GM23338 (cell line): ENCODE results near the gene HUS1. TPM values are rescaled to one million over a fixed set of nuclear protein-coding genes. Genes with fewer than 3 reads are reported as not detected.
A peak's percentile ranks its signal among the peaks of the same experiment; 100 is the strongest.

Source experiments
- ATAC-seq: fragments of 200-7000 bp; cut with Tn5 transposase; 3 replicates; pipeline ENCODE4 v1.9.1; 2020
- DNase-seq: peaks from one replicate; pipeline ENCODE4 v3.0.0-alpha.2; 2015; ENCODE audit warnings: low spot score
- H2AFZ ChIP-seq: fragments of 200-600 bp; sonication (generic); 2 replicates; pipeline ENCODE4 v1.8.0; 2016; ENCODE audit warnings: antibody characterized with exemption, mild to moderate bottlenecking, moderate library complexity
- H3F3A ChIP-seq: fragments of 200-600 bp; sonication (generic); replicated peaks from 2 replicates; pipeline ENCODE4 v1.8.0; 2017; ENCODE audit warnings: antibody characterized with exemption, mixed run types, low read depth
- H3K27ac ChIP-seq: fragments of 200-600 bp; sonication (generic); 2 replicates; pipeline ENCODE4 v1.6.1; 2016; ENCODE audit warnings: low read depth
- H3K27me3 ChIP-seq: fragments of 200-600 bp; sonication (generic); 2 replicates; pipeline ENCODE4 v1.8.0; 2016; ENCODE audit warnings: mild to moderate bottlenecking, mixed run types, moderate library complexity; ENCODE audit not compliant: insufficient read depth
- H3K36me3 ChIP-seq: fragments of 200-600 bp; sonication (generic); 2 replicates; pipeline ENCODE4 v1.8.0; 2016; ENCODE audit warnings: mild to moderate bottlenecking; ENCODE audit not compliant: insufficient read depth
- H3K4me1 ChIP-seq: fragments of 200-600 bp; sonication (generic); 2 replicates; pipeline ENCODE4 v1.8.0; 2016; ENCODE audit warnings: mild to moderate bottlenecking, moderate library complexity; ENCODE audit not compliant: insufficient read depth
- H3K4me2 ChIP-seq: fragments of 200-600 bp; sonication (generic); 2 replicates; pipeline ENCODE4 v1.7.1; 2017; ENCODE audit warnings: mixed run types
- H3K4me3 ChIP-seq: fragments of 200-600 bp; sonication (generic); 2 replicates; pipeline ENCODE4 v1.6.1; 2016; ENCODE audit warnings: mixed run types
- H3K79me2 ChIP-seq: fragments of 200-600 bp; sonication (generic); replicated peaks from 2 replicates; pipeline ENCODE4 v1.8.0; 2017; ENCODE audit warnings: mild to moderate bottlenecking; ENCODE audit not compliant: insufficient read depth
- H3K9me2 ChIP-seq: fragments of 200-600 bp; sonication (generic); 2 replicates; pipeline ENCODE4 v1.8.0; 2017; ENCODE audit not compliant: insufficient read depth
- H4K20me1 ChIP-seq: fragments of 200-600 bp; sonication (generic); replicated peaks from 2 replicates; pipeline ENCODE4 v1.8.0; 2017; ENCODE audit warnings: mild to moderate bottlenecking; ENCODE audit not compliant: insufficient read depth
- H3K27ac Mint-ChIP-seq: 2 replicates; pipeline ENCODE4 v1.8.0; 2020; ENCODE audit warnings: inconsistent platforms, mild to moderate bottlenecking, moderate library complexity, mixed read lengths
- H3K27me3 Mint-ChIP-seq: 3 replicates; pipeline ENCODE4 v1.8.0; 2022; ENCODE audit warnings: low read depth, mild to moderate bottlenecking, moderate library complexity, mixed read lengths, inconsistent platforms; ENCODE audit not compliant: insufficient read depth, poor library complexity
- H3K36me3 Mint-ChIP-seq: 3 replicates; pipeline ENCODE4 v1.8.0; 2021; ENCODE audit warnings: low read depth, mild to moderate bottlenecking, inconsistent platforms, moderate library complexity, mixed read lengths
- H3K4me1 Mint-ChIP-seq: 3 replicates; pipeline ENCODE4 v1.8.0; 2020; ENCODE audit warnings: mild to moderate bottlenecking, inconsistent platforms, mixed read lengths
- H3K4me3 Mint-ChIP-seq: 3 replicates; pipeline ENCODE4 v1.8.0; 2021; ENCODE audit warnings: moderate library complexity, mild to moderate bottlenecking, inconsistent platforms, mixed read lengths
- H3K9me3 Mint-ChIP-seq: 3 replicates; pipeline ENCODE4 v1.8.0; 2020; ENCODE audit warnings: moderate library complexity, mild to moderate bottlenecking, inconsistent platforms, mixed read lengths
- CREB1 ChIP-seq: fragments of 250-450 bp; sonication (Bioruptor Pico); IDR thresholded peaks from 2 replicates; pipeline ENCODE4 v1.5.0; 2020; ENCODE audit warnings: low read depth, mild to moderate bottlenecking, moderate library complexity
- CTCF ChIP-seq, 2 experiments: fragments of 200-600 bp in 1 of 2; sonication (generic) in 1 of 2; conservative IDR thresholded peaks; 2 replicates each; pipeline versions ENCODE4 v1.5.1 to v1.6.1; 2016 to 2017; ENCODE audit warnings: antibody characterized with exemption in 2 of 2, low read depth in 2 of 2, mild to moderate bottlenecking in 2 of 2, moderate library complexity in 1 of 2
- ETS1 ChIP-seq: IDR thresholded peaks from 2 replicates; pipeline ENCODE4 v1.6.1; 2016; ENCODE audit warnings: antibody characterized with exemption
- EZH2 ChIP-seq: fragments of 200-600 bp; sonication (generic); IDR thresholded peaks from one replicate; pipeline ENCODE4 v1.8.0; 2017; ENCODE audit warnings: antibody characterized with exemption, mild to moderate bottlenecking, low read depth; ENCODE audit not compliant: unreplicated experiment
- EZH2phosphoT487 ChIP-seq: fragments of 200-600 bp; sonication (generic); IDR thresholded peaks from one replicate; pipeline ENCODE4 v1.8.1; 2018; ENCODE audit warnings: antibody characterized with exemption; ENCODE audit not compliant: unreplicated experiment
- JUNB ChIP-seq: IDR thresholded peaks from one replicate; pipeline ENCODE4 v1.6.1; 2016; ENCODE audit warnings: antibody characterized with exemption; ENCODE audit not compliant: unreplicated experiment
- NANOG ChIP-seq: IDR thresholded peaks from 2 replicates; pipeline ENCODE4 v1.6.1; 2016; ENCODE audit warnings: antibody characterized with exemption, borderline replicate concordance
- POLR2AphosphoS5 ChIP-seq: IDR thresholded peaks from 2 replicates; pipeline ENCODE4 v1.6.1; 2016; ENCODE audit warnings: antibody characterized with exemption, low read depth
- STAT1 ChIP-seq: IDR thresholded peaks from one replicate; pipeline ENCODE4 v1.6.1; 2016; ENCODE audit warnings: antibody characterized with exemption; ENCODE audit not compliant: unreplicated experiment
- ZNF114 ChIP-seq: fragments of 250-450 bp; sonication (Bioruptor Pico); IDR thresholded peaks from 2 replicates; pipeline ENCODE4 v1.5.0; 2020; ENCODE audit warnings: mild to moderate bottlenecking, moderate library complexity
- ZNF331 ChIP-seq: fragments of 250-450 bp; sonication (Bioruptor Pico); IDR thresholded peaks from 2 replicates; pipeline ENCODE4 v1.5.0; 2020; ENCODE audit warnings: low read depth, mild to moderate bottlenecking, moderate library complexity
- ZNF462 ChIP-seq: fragments of 250-450 bp; sonication (Bioruptor Pico); IDR thresholded peaks from 2 replicates; pipeline ENCODE4 v1.5.0; 2020; ENCODE audit warnings: mild to moderate bottlenecking, moderate library complexity
- polyA plus RNA-seq: library from polyadenylated mRNA; unstranded; fragments of >200 nt; fragmentation: Nextera tagmentation; extraction: Ambion mirVana; gene quantifications from 2 replicates; pipeline ENCODE4 v1.2.1, GENCODE V29; 2016
- total RNA-seq: library from RNA; depleted of rRNA; stranded (reverse); fragments of >200 nt; shearing (Covaris generic); gene quantifications from 2 replicates; pipeline ENCODE4 v1.2.3, GENCODE V29; 2014
- TF ChIP-seq, protein P1 (sequence below): IDR thresholded peaks from one replicate; pipeline ENCODE4 v1.6.1; 2018; ENCODE audit warnings: antibody characterized with exemption; ENCODE audit not compliant: unreplicated experiment

HUS1 gene
- total and polyA plus RNA-seq, 2 experiments from 2014 or later = 14.9 to 29.7 TPM

DNA sequence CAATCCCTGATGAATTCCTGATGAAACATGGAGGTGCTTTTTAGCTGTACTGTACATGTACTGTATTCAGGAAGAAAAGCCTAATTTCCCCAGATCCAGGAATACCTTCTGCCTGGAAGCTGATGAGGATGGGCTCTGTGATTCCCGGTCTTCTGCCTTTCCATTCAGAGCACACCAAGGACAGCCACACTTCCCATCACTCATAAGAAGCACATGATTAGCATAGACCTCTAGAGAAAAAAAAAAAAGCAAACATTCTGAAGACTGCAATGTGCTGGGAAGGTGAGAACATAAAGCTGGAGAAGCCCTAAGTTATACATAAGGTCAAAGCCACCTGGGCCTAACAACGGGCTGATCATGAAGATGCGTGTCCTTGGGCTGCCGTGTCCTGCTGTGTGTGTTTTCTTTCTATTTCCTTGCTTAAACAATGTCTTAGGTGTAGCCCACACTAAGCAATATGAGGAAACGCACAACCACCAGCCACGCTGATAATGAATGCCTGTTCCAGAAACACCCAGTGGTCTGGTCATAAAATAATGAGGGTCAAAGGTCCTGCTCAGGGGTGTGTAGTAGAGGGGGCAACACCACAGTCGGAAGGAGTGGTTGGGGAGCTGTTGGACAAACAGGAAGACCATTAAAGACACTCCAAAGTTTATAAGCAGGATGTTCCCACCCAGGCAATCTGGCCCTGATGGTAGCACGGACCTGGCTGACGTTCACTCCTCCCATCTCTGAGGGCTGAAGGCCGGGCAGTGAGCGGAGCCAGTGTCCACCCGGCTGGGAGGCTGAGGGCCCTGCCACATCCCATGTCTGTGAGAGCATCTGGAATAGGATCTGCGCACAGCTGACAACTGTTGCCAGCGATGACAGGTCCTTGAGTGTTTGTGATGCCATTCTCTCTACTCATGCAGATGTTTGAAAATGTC lies 39.1 kb downstream of the HUS1 start:
- H3K27me3 ChIP-seq = no peaks in the 10 kb centered on the region
- no peaks in the 10 kb centered on the region for H3K9me2 ChIP-seq
- ATAC-seq (peak; percentile 8; the same call in 2 of the 3 replicates), DNase-seq (no peak)
- H3K79me2 ChIP-seq = no peaks in the 10 kb centered on the region
- Mint-ChIP-seq H3K4me3 (no peak overlapping the region), H3K27me3 (peaks cover 12% of the 10 kb centered on the region), H3K27ac (no peak overlapping the region), H3K9me3 (no peaks in the 10 kb centered on the region), H3K4me1 (peaks cover 35% of the 10 kb centered on the region), H3K36me3 (no peaks in the 10 kb centered on the region)
- H3K4me2 ChIP-seq = no peak overlapping the region
- H4K20me1 ChIP-seq = no peaks in the 10 kb centered on the region
- H3K4me1 ChIP-seq = peaks cover 18% of the 10 kb centered on the region
- no peak overlapping the region for H2AFZ ChIP-seq
- no peaks in the 10 kb centered on the region for H3K36me3 ChIP-seq
- H3K4me3 ChIP-seq = no peak overlapping the region
- no peak for TF ChIP-seq CREB1 (CRISPR knock-in tag)
- TF ChIP-seq, protein P1, sequence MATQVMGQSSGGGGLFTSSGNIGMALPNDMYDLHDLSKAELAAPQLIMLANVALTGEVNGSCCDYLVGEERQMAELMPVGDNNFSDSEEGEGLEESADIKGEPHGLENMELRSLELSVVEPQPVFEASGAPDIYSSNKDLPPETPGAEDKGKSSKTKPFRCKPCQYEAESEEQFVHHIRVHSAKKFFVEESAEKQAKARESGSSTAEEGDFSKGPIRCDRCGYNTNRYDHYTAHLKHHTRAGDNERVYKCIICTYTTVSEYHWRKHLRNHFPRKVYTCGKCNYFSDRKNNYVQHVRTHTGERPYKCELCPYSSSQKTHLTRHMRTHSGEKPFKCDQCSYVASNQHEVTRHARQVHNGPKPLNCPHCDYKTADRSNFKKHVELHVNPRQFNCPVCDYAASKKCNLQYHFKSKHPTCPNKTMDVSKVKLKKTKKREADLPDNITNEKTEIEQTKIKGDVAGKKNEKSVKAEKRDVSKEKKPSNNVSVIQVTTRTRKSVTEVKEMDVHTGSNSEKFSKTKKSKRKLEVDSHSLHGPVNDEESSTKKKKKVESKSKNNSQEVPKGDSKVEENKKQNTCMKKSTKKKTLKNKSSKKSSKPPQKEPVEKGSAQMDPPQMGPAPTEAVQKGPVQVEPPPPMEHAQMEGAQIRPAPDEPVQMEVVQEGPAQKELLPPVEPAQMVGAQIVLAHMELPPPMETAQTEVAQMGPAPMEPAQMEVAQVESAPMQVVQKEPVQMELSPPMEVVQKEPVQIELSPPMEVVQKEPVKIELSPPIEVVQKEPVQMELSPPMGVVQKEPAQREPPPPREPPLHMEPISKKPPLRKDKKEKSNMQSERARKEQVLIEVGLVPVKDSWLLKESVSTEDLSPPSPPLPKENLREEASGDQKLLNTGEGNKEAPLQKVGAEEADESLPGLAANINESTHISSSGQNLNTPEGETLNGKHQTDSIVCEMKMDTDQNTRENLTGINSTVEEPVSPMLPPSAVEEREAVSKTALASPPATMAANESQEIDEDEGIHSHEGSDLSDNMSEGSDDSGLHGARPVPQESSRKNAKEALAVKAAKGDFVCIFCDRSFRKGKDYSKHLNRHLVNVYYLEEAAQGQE = no peak
- TF ChIP-seq ZNF114 (CRISPR knock-in tag) = no peak
- no peak for TF ChIP-seq POLR2AphosphoS5
- TF ChIP-seq STAT1 = no peak
- TF ChIP-seq CTCF (conservative IDR thresholded peaks at IDR 0.05; ENCODE audit: low read depth in 2 of 2) = no peak
- no peak for TF ChIP-seq EZH2phosphoT487
- TF ChIP-seq ZNF331 = no peak
- no peak for TF ChIP-seq EZH2
- no peak for TF ChIP-seq NANOG
- TF ChIP-seq JUNB = no peak
- TF ChIP-seq ETS1 = no peak
- no peak for TF ChIP-seq ZNF462 (CRISPR knock-in tag)
- no peak overlapping the region for H3K27ac ChIP-seq
- H3F3A ChIP-seq = no peaks in the 10 kb centered on the region
